Measurements from ENCODE around the gene SACM1L. TPM values are rescaled to one million over a fixed set of nuclear protein-coding genes. Genes with fewer than 3 reads are reported as not detected.
A peak's percentile ranks its signal among the peaks of the same experiment; 100 is the strongest.

The SACM1L gene
- total and polyA plus RNA-seq, 2 donors (not counting 3 experiments of a cell fraction or from before 2014, with no cell fraction given) = 11.9 to 39.9 TPM

GRCh38 chr3:45647148-45647619, 42.0 kb upstream of the SACM1L start:
- H3K4me2 ChIP-seq (ENCODE audit: insufficient read depth, low read length) = peak overlapping the region; percentile 56
- peak; percentile 92 for DNase-seq (ENCODE audit: low read depth, low spot score)
- dilution Hi-C loops (cut with MboI; ENCODE audit: extremely low pct_ligation_motif_present, low sequenced_read_pairs) = no loop called here
- H3K4me3 ChIP-seq (replicated peaks in 1 of 3; ENCODE audit: insufficient read depth in 1 of 3, low read depth in 1 of 3, low read length in 3 of 3) = no peak overlapping the region
- no peaks in the 10 kb centered on the region for H3K9me3 ChIP-seq (replicated peaks; ENCODE audit: control insufficient read depth, insufficient read depth, low read length)
- ChIA-PET POLR2A (no interaction called here), CTCF (interaction anchor here (1.0 to 1.3 kb wide), 6 partner anchors 9 to 87 kb away, joined by 3 to 17 read pairs (median 4); no protein-coding TSS in a partner anchor)
- H3K36me3 ChIP-seq (ENCODE audit: control insufficient read depth in 2 of 2, extremely low read depth in 1 of 2, insufficient read depth in 2 of 2, low read length in 2 of 2) = no peaks in the 10 kb centered on the region
- H3K9me1 ChIP-seq (replicated peaks; ENCODE audit: control insufficient read depth, extremely low read depth, insufficient read depth, low read length) = no peaks in the 10 kb centered on the region
- intact Hi-C loops (cut with micrococcal nuclease) = loop anchor here (1.0 kb wide), 2 partner anchors 9 to 54 kb away; no protein-coding TSS in a partner anchor
- no peaks in the 10 kb centered on the region for H4K20me1 ChIP-seq (replicated peaks; ENCODE audit: control insufficient read depth, extremely low read depth, insufficient read depth, low read length)
- no TSS peak for BruUV-seq (replicated peaks)
- no peak overlapping the region for H2AFZ ChIP-seq (ENCODE audit: low read depth, low read length)
- peaks cover 57% of the 10 kb centered on the region for H3K4me1 ChIP-seq (ENCODE audit: control insufficient read depth, extremely low read depth, insufficient read depth, low read length)
- H3K79me2 ChIP-seq (ENCODE audit: control insufficient read depth, insufficient read depth, low read length) = peaks cover 49% of the 10 kb centered on the region
- no peaks in the 10 kb centered on the region for H3K27me3 ChIP-seq (ENCODE audit: control insufficient read depth in 2 of 2, insufficient read depth in 2 of 2, low read length in 2 of 2)
- peak; percentile 79 for FAIRE-seq
- peak overlapping the region; percentile 62 for H3K9ac ChIP-seq (replicated peaks; ENCODE audit: extremely low read depth, insufficient read depth, low read length)
- TF ChIP-seq GATA2 (IDR thresholded peaks at IDR 0.05; ENCODE audit: insufficient read depth, insufficient read length, low read depth, low read length) (no peak), JUN (IDR thresholded peaks at IDR 0.05; ENCODE audit: borderline replicate concordance, insufficient read depth, insufficient read length, low read depth) (peak; percentile 94), MYC (IDR thresholded peaks at IDR 0.05; ENCODE audit: low read depth, low read length) (no peak), FOS (IDR thresholded peaks at IDR 0.05; ENCODE audit: borderline replicate concordance, insufficient read depth, low read length) (peak; percentile 85), POLR2AphosphoS5 (IDR thresholded peaks at IDR 0.05; ENCODE audit: insufficient read depth, low read depth, low read length) (peak; percentile 72), EZH2 (IDR thresholded peaks at IDR 0.05; ENCODE audit: borderline replicate concordance, low read depth, low read length, severe bottlenecking) (no peak), POLR2A (IDR thresholded peaks at IDR 0.05; ENCODE audit: low read depth, low read length) (peak; percentile 49), MAX (IDR thresholded peaks at IDR 0.05; ENCODE audit: insufficient read depth, insufficient read length) (no peak), CTCF (IDR thresholded peaks at IDR 0.05; ENCODE audit: extremely low read depth in 1 of 2, insufficient read depth in 1 of 2, low read depth in 1 of 2, low read length in 2 of 2) (no peak)
- H3K27ac ChIP-seq (ENCODE audit: insufficient read depth, low read depth, low read length) = peak overlapping the region; percentile 89

All from endothelial cell of umbilical vein (primary cell).